Measurements from ENCODE around the gene COMMD10.

DNA sequence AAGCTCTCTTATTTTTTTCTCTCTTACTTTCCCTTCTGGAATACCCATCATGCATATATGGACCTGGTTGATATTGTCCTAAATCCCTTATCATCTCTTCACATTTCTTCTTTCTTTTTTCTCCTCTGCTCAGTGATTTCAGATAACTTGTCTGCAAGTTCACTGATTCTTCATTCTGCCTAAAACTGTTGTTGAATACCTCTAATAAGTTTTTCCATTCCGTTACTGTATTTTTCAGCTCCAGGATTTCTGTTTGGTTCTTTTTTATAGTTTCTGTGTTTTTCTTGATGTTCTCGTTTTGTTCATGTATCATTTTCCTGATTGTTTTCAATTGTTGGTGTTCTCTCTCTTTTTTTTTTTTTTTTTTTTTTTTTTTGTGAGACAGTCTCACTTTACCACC is 203.7 kb downstream of the COMMD10 start:
- TF ChIP-seq CTCF (IDR thresholded peaks at IDR 0.05; ENCODE audit: control extremely low read depth in 1 of 3, insufficient read depth in 1 of 3, low read depth in 1 of 3, low read length in 3 of 3) (no peak), RAD21 (IDR thresholded peaks at IDR 0.05 in 1 of 2, conservative IDR thresholded peaks at IDR 0.05 in 1 of 2; ENCODE audit: low read depth in 2 of 2, low read length in 2 of 2) (no peak), TBP (IDR thresholded peaks at IDR 0.05; ENCODE audit: low read depth, low read length) (no peak), MAFK (IDR thresholded peaks at IDR 0.05; ENCODE audit: low read depth, low read length) (no peak), SIX5 (IDR thresholded peaks at IDR 0.05; ENCODE audit: low read depth, low read length) (no peak), ASH2L (IDR thresholded peaks at IDR 0.05; ENCODE audit: low read length) (no peak), POLR2A (IDR thresholded peaks at IDR 0.05; ENCODE audit: control extremely low read depth in 1 of 2, low read depth in 2 of 2, low read length in 2 of 2) (no peak)
- TF ChIP-seq, protein P1, sequence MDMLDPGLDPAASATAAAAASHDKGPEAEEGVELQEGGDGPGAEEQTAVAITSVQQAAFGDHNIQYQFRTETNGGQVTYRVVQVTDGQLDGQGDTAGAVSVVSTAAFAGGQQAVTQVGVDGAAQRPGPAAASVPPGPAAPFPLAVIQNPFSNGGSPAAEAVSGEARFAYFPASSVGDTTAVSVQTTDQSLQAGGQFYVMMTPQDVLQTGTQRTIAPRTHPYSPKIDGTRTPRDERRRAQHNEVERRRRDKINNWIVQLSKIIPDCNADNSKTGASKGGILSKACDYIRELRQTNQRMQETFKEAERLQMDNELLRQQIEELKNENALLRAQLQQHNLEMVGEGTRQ (IDR thresholded peaks at IDR 0.05; ENCODE audit: low read length) = no peak
- TF ChIP-seq, protein P2, sequence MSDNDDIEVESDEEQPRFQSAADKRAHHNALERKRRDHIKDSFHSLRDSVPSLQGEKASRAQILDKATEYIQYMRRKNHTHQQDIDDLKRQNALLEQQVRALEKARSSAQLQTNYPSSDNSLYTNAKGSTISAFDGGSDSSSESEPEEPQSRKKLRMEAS (IDR thresholded peaks at IDR 0.05) = no peak

Measured in H1 (cell line).